OCI-LY7 (cell line): ENCODE results near the gene ZNF532. TPM values are rescaled to one million over a fixed set of nuclear protein-coding genes. Genes with fewer than 3 reads are reported as not detected.

Experiments used
- BruUV-seq: library from RNA; stranded (reverse); fragments of 400-500 nt; replicated peaks from 2 replicates; lab custom pipeline; 2021; lab: Mats Ljungman, UMichigan
- CTCF ChIA-PET: fragments of 300-600 bp; sonication (Branson Sonifier 250); formaldehyde crosslinking; loops from one replicate; lab custom pipeline; 2022; ENCODE audit warnings: antibody characterized with exemption; ENCODE audit not compliant: unreplicated experiment; lab: Charles Lee
- POLR2A ChIA-PET: fragments of 300-600 bp; sonication (Branson Sonifier 250); formaldehyde crosslinking; loops from one replicate; lab custom pipeline; 2022; ENCODE audit warnings: antibody characterized with exemption; lab: Charles Lee
- DNase-seq: peaks from one replicate; pipeline ENCODE4 v3.0.0-alpha.2; 2015; ENCODE audit warnings: low spot score
- H2AFZ ChIP-seq: fragments of 200-600 bp; sonication (generic), shearing (Covaris generic); 2 replicates; pipeline ENCODE4 v1.6.1; 2014; ENCODE audit warnings: mild to moderate bottlenecking, antibody characterized with exemption, low read length, moderate library complexity
- H3K27ac ChIP-seq: fragments of 200-600 bp; sonication (generic); 2 replicates; pipeline ENCODE4 v1.5.1; 2014; ENCODE audit warnings: mixed run types, low read depth, mild to moderate bottlenecking, moderate library complexity, low read length, inconsistent platforms; ENCODE audit not compliant: poor library complexity, severe bottlenecking
- H3K36me3 ChIP-seq: fragments of 200-600 bp; sonication (generic); 2 replicates; pipeline ENCODE4 v1.6.1; 2014; ENCODE audit warnings: mild to moderate bottlenecking, antibody characterized with exemption, low read length, moderate library complexity, mixed read lengths; ENCODE audit not compliant: insufficient read depth
- H3K4me1 ChIP-seq: fragments of 200-600 bp; sonication (generic); 2 replicates; pipeline ENCODE4 v1.5.1; 2014; ENCODE audit warnings: mild to moderate bottlenecking, low read length; ENCODE audit not compliant: insufficient read depth, poor library complexity, severe bottlenecking
- H3K4me2 ChIP-seq: fragments of 200-600 bp; sonication (generic); 2 replicates; pipeline ENCODE4 v1.6.1; 2014; ENCODE audit warnings: mild to moderate bottlenecking, low read length
- H3K4me3 ChIP-seq: fragments of 200-600 bp; sonication (generic); 2 replicates; pipeline ENCODE4 v1.5.1; 2014; ENCODE audit warnings: mild to moderate bottlenecking, low read depth, low read length; ENCODE audit not compliant: poor library complexity, severe bottlenecking
- H3K79me2 ChIP-seq: fragments of 200-600 bp; sonication (generic); 2 replicates; pipeline ENCODE4 v1.6.1; 2016; ENCODE audit warnings: low read depth, mild to moderate bottlenecking, low read length, moderate library complexity, mixed read lengths; ENCODE audit not compliant: insufficient read depth
- H3K9me2 ChIP-seq: fragments of 200-600 bp; sonication (generic); 2 replicates; pipeline ENCODE4 v1.6.1; 2016; ENCODE audit warnings: mild to moderate bottlenecking, low read length, mixed read lengths; ENCODE audit not compliant: insufficient read depth
- H3K9me3 ChIP-seq: fragments of 200-600 bp; sonication (generic); 2 replicates; pipeline ENCODE4 v1.6.1; 2014; ENCODE audit warnings: mild to moderate bottlenecking, mixed run types, low read length, mixed read lengths
- H4K20me1 ChIP-seq: fragments of 200-600 bp; sonication (generic); 2 replicates; pipeline ENCODE4 v1.6.1; 2014; ENCODE audit warnings: mild to moderate bottlenecking, antibody characterized with exemption, low read length, moderate library complexity, mixed read lengths; ENCODE audit not compliant: insufficient read depth
- EZH2phosphoT487 ChIP-seq: fragments of 200-600 bp; sonication (generic); IDR thresholded peaks from 2 replicates; pipeline ENCODE4 v1.6.1; 2018; ENCODE audit warnings: low read depth, borderline replicate concordance, mild to moderate bottlenecking, mixed run types, antibody characterized with exemption, low read length, moderate library complexity, mixed read lengths
- intact Hi-C: fragments of 100-400 bp; cut with micrococcal nuclease; formaldehyde crosslinking; loops from one replicate; pipeline ENCODE4 v1.10.0; 2022; ENCODE audit not compliant: unreplicated experiment
- total RNA-seq, 2 experiments: library from RNA; depleted of rRNA in 1 of 2; stranded (reverse); fragments of >200 nt in 1 of 2; shearing (Covaris generic) in 1 of 2; gene quantifications; 2 replicates each; pipeline ENCODE4 v1.2.3, GENCODE V29; 2014 to 2022
- TF ChIP-seq, protein P1 (sequence below): fragments of 200-600 bp; sonication (generic); conservative IDR thresholded peaks from 2 replicates; pipeline ENCODE4 v1.5.1; 2014; ENCODE audit warnings: mild to moderate bottlenecking, antibody characterized with exemption, low read length, moderate library complexity, mixed read lengths

Gene ZNF532
- total RNA-seq, 2 experiments from 2014 or later: 10.4 to 18.7 TPM

DNA sequence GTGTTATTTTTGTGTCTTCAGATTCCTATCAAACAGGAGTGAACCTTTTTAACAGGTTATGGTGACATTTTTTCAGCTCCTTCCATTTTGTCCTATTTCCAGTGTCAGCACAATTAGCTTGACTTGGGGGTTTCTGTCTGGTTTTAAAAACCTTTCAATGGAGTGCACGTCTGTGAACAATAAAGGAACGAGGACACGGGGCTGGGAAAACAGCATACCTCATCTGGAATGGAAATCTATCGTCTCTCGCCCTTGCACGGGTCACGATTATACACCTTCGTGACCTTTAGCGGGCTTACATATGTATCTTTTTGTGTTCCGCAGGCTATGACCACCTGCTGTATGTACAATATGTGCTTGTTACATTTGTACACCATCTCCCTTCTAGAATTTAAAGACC, 2.3 kb upstream of the ZNF532 start:
- BruUV-seq: no TSS peak
- H3K4me3 ChIP-seq: peak overlapping the region; percentile 66

DNA sequence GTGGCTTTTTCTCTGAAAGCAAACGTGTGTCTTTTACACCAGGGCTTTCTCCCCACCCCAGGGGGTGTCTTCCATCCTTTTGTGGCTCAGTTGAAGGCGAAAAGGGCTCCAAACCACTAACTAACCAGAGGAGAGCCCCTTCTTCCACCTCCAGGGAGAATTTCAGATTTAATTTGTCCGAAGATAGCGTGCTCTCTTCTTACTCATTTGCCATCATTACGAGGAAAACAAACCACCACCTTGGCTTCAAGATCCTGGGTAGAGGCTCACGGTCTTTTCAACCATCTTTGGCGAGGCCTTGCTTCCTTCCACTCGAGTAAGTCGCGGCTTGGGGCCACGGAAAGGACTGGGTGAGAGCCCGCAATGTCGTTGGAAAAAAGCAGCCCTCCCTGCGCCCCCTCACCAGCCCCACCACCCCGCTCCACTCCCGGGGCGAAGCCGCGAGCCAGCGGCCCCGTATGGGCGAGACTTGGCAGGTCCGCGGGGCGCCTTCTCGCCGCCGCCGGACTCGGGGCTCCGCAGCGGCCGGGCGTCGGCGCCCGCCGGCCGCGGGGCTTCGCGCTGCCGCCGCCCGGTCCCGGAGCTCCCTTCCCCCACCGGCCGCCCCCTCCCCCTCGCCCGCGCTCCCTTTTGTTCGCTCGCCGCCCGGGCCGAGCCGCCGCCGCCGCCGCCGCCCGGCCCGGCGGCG, 1.7 kb upstream of the ZNF532 start:
- H3K4me1 ChIP-seq: peaks cover 31% of the 10 kb centered on the region

More for the DNA sequence above, 2.3 kb upstream of the ZNF532 start:
- Histone ChIP-seq H3K4me1 (peaks cover 31% of the 10 kb centered on the region), H3K9me3 (no peaks in the 10 kb centered on the region), H3K9me2 (no peaks in the 10 kb centered on the region), H3K4me2 (peak overlapping the region; percentile 88), H3K79me2 (peaks cover 4% of the 10 kb centered on the region; the same call in 1 of the 2 replicates), H3K36me3 (peaks cover 5% of the 10 kb centered on the region), H3K27ac (peak overlapping the region; percentile 65), H4K20me1 (no peaks in the 10 kb centered on the region), H2AFZ (peak overlapping the region; percentile 95; the same call in 1 of the 2 replicates)
- intact Hi-C loops: loop anchor here (10.0 kb wide), 1 partner anchor 78 kb away; no protein-coding TSS in a partner anchor
- peak; percentile 5 for DNase-seq
- ChIA-PET CTCF (no interaction called here), POLR2A (interaction anchor here (0.9 kb wide), 1 partner anchor 12 kb away, joined by 3 read pairs; no protein-coding TSS in a partner anchor)
- TF ChIP-seq EZH2phosphoT487: no peak

DNA sequence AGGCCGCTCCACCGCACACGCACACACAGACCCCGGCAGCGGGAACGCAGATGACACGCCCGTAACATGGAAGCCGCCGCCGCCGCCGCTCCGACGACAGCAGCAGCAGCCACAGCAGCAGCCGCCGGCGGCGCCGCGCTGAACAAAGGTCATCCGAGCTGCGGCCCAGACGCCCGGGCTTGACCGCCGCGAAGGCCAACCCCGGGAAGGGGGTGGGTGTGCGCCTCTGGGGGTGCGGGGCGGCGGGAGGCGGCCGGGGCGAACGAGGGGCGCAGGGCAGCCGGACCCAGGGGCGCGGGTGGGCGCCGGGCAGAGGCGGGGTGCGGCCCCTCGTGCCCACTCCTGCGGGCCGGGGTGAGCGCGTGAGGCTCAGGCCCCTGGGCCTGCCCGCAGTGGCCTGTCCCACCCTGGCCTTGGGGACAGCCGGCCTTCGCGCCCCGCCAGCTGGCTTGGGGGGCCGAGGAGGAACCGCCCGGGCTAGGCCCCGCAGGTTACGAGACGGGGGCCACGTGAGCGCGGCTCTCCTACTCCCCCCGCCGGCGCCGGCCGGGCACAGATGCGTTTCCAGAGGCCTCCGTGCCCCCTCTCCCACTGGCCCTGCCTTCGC, 1.0 kb upstream of the ZNF532 start:
- Histone ChIP-seq H3K36me3 (peaks cover 15% of the 10 kb centered on the region), H3K27ac (no peak overlapping the region), H4K20me1 (no peaks in the 10 kb centered on the region), H3K4me1 (peaks cover 31% of the 10 kb centered on the region), H3K4me2 (peak overlapping the region; percentile 78), H3K9me2 (no peaks in the 10 kb centered on the region), H3K4me3 (peak overlapping the region; percentile 66), H3K79me2 (peaks cover 4% of the 10 kb centered on the region; the same call in 1 of the 2 replicates), H2AFZ (peak overlapping the region; percentile 54), H3K9me3 (no peaks in the 10 kb centered on the region)
- no peak for TF ChIP-seq EZH2phosphoT487
- TF ChIP-seq, protein P1, sequence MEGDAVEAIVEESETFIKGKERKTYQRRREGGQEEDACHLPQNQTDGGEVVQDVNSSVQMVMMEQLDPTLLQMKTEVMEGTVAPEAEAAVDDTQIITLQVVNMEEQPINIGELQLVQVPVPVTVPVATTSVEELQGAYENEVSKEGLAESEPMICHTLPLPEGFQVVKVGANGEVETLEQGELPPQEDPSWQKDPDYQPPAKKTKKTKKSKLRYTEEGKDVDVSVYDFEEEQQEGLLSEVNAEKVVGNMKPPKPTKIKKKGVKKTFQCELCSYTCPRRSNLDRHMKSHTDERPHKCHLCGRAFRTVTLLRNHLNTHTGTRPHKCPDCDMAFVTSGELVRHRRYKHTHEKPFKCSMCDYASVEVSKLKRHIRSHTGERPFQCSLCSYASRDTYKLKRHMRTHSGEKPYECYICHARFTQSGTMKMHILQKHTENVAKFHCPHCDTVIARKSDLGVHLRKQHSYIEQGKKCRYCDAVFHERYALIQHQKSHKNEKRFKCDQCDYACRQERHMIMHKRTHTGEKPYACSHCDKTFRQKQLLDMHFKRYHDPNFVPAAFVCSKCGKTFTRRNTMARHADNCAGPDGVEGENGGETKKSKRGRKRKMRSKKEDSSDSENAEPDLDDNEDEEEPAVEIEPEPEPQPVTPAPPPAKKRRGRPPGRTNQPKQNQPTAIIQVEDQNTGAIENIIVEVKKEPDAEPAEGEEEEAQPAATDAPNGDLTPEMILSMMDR: no peak
- ChIA-PET CTCF (no interaction called here), POLR2A (no interaction called here)
- peak; percentile 33 for DNase-seq
- intact Hi-C loops: loop anchor here (10.0 kb wide), 1 partner anchor 79 kb away; no protein-coding TSS in a partner anchor
- no TSS peak for BruUV-seq

More for the DNA sequence above, 1.7 kb upstream of the ZNF532 start:
- intact Hi-C loops: loop anchor here (10.0 kb wide), 1 partner anchor 78 kb away; no protein-coding TSS in a partner anchor
- Histone ChIP-seq H4K20me1 (no peaks in the 10 kb centered on the region), H3K9me2 (no peaks in the 10 kb centered on the region), H3K36me3 (peaks cover 9% of the 10 kb centered on the region), H3K79me2 (peaks cover 4% of the 10 kb centered on the region; the same call in 1 of the 2 replicates), H3K4me2 (peak overlapping the region; percentile 88), H3K9me3 (no peaks in the 10 kb centered on the region), H2AFZ (peak overlapping the region; percentile 95), H3K4me3 (peak overlapping the region; percentile 66), H3K27ac (peak overlapping the region; percentile 65)
- no TSS peak for BruUV-seq
- ChIA-PET CTCF (no interaction called here), POLR2A (interaction anchor here (0.9 kb wide), 1 partner anchor 13 kb away, joined by 3 read pairs; no protein-coding TSS in a partner anchor)
- peak; percentile 51 for DNase-seq
- no peak for TF ChIP-seq EZH2phosphoT487
- TF ChIP-seq, protein P1: no peak
